GM12878 (cell line): ENCODE measurements around the gene RFTN2. TPM values are rescaled to one million over a fixed set of nuclear protein-coding genes. Genes with fewer than 3 reads are reported as not detected.

Experiments used
- ATAC-seq: fragments of 200-7000 bp; cut with Tn5 transposase; 3 replicates; pipeline ENCODE4 v1.9.1; 2020; ENCODE audit warnings: mild to moderate bottlenecking, moderate library complexity
- BruUV-seq: library from RNA; stranded (reverse); fragments of 400-500 nt; replicated peaks from 2 replicates; lab custom pipeline; 2021; lab: Mats Ljungman, UMichigan
- CTCF ChIA-PET: fragments of 300-600 bp; sonication (Branson Sonifier 250); formaldehyde crosslinking; extraction: SDS; loops from one replicate; lab custom pipeline; 2021; ENCODE audit warnings: inconsistent platforms; lab: Yijun Ruan, JAX
- POLR2A ChIA-PET: fragments of 350-600 bp; formaldehyde crosslinking; extraction: SDS; loops from one replicate; lab custom pipeline; 2021; ENCODE audit warnings: inconsistent platforms; lab: Charles Lee
- RAD21 ChIA-PET: fragments of 300-600 bp; sonication (Branson Sonifier 250); formaldehyde crosslinking; loops from one replicate; lab custom pipeline; 2023; ENCODE audit warnings: antibody characterized with exemption; ENCODE audit not compliant: unreplicated experiment; lab: Charles Lee
- SMC1A ChIA-PET: fragments of 300-600 bp; sonication (Branson Sonifier 250); formaldehyde crosslinking; loops from one replicate; lab custom pipeline; 2023; ENCODE audit not compliant: unreplicated experiment, uncharacterized antibody; lab: Charles Lee
- DNase-seq: peaks from one replicate; pipeline ENCODE4 v3.0.0-alpha.2; 2011; ENCODE audit warnings: low read depth, low spot score
- FAIRE-seq: peaks from 3 replicates; lab custom pipeline; 2011; peaks lifted over from hg19 to GRCh38; lab: Jason Lieb, UNC
- H2AFZ ChIP-seq: 2 replicates; pipeline ENCODE4 v1.6.0; 2011; ENCODE audit warnings: low read depth, low read length, control low read depth; ENCODE audit not compliant: control insufficient read depth
- H3K27ac ChIP-seq: 2 replicates; pipeline ENCODE4 v1.5.1; 2011; ENCODE audit warnings: control low read depth; ENCODE audit not compliant: control insufficient read depth, insufficient read depth
- H3K27me3 ChIP-seq, 2 experiments: replicated peaks in 1 of 2; 2 replicates each; pipeline versions ENCODE4 v1.6.0 to v1.6.1; 2011; ENCODE audit warnings: low read length in 1 of 2; ENCODE audit not compliant: control insufficient read depth in 2 of 2, insufficient read depth in 2 of 2
- H3K36me3 ChIP-seq, 2 experiments: 2 replicates each; pipeline ENCODE4 v1.5.1; 2011; ENCODE audit warnings: low read length in 1 of 2; ENCODE audit not compliant: control insufficient read depth in 2 of 2, insufficient read depth in 2 of 2
- H3K4me1 ChIP-seq: 2 replicates; pipeline ENCODE4 v1.6.1; 2011; ENCODE audit warnings: mild to moderate bottlenecking, low read length, moderate library complexity, mixed read lengths; ENCODE audit not compliant: control insufficient read depth, insufficient read depth
- H3K4me2 ChIP-seq: 2 replicates; pipeline ENCODE4 v1.6.0; 2011; ENCODE audit warnings: control low read depth; ENCODE audit not compliant: control insufficient read depth, insufficient read depth
- H3K4me3 ChIP-seq: fragments of 200-600 bp; sonication (generic); 2 replicates; pipeline ENCODE4 v1.5.1; 2016
- H3K79me2 ChIP-seq: 2 replicates; pipeline ENCODE4 v1.6.0; 2011; ENCODE audit warnings: low read length; ENCODE audit not compliant: control insufficient read depth, insufficient read depth
- H3K9ac ChIP-seq: 2 replicates; pipeline ENCODE4 v1.8.0; 2011; ENCODE audit warnings: low read length, control low read depth, mixed read lengths; ENCODE audit not compliant: control insufficient read depth, insufficient read depth
- H3K9me3 ChIP-seq: replicated peaks from 3 replicates; pipeline ENCODE4 v1.5.1; 2011; ENCODE audit warnings: mild to moderate bottlenecking, low read length; ENCODE audit not compliant: control insufficient read depth, insufficient read depth
- H4K20me1 ChIP-seq: 2 replicates; pipeline ENCODE4 v1.6.0; 2011; ENCODE audit not compliant: control insufficient read depth, insufficient read depth
- CBX5 ChIP-seq: sonication (generic); IDR thresholded peaks from 2 replicates; pipeline ENCODE4 v1.6.1; 2016; ENCODE audit warnings: low read depth, moderate library complexity, mild to moderate bottlenecking, inconsistent platforms
- DPF2 ChIP-seq: fragments of 450-650 bp; IDR thresholded peaks from 2 replicates; pipeline ENCODE4 v1.6.1; 2017; ENCODE audit warnings: mild to moderate bottlenecking
- IKZF1 ChIP-seq: fragments of 450-650 bp; conservative IDR thresholded peaks from 2 replicates; pipeline ENCODE4 v1.6.1; 2017; ENCODE audit warnings: antibody characterized with exemption, mild to moderate bottlenecking
- IKZF2 ChIP-seq, 2 experiments: fragments of 450-650 bp; IDR thresholded peaks; 2 replicates each; pipeline ENCODE4 v1.6.1; 2017; ENCODE audit warnings: mild to moderate bottlenecking in 2 of 2, moderate library complexity in 2 of 2
- IRF4 ChIP-seq: IDR thresholded peaks from 2 replicates; pipeline ENCODE4 v1.6.1; 2011; ENCODE audit warnings: low read depth, low read length
- LARP7 ChIP-seq: fragments of 450-650 bp; IDR thresholded peaks from 2 replicates; pipeline ENCODE4 v1.6.1; 2017; ENCODE audit warnings: mild to moderate bottlenecking
- NBN ChIP-seq: fragments of 450-650 bp; IDR thresholded peaks from 2 replicates; pipeline ENCODE4 v1.6.1; 2016
- NR2F1 ChIP-seq: fragments of 450-650 bp; conservative IDR thresholded peaks from 2 replicates; pipeline ENCODE4 v1.6.1; 2017; ENCODE audit warnings: mild to moderate bottlenecking
- PAX8 ChIP-seq: fragments of 450-650 bp; IDR thresholded peaks from 2 replicates; pipeline ENCODE4 v1.6.1; 2017; ENCODE audit warnings: mild to moderate bottlenecking, moderate library complexity
- PBX3 ChIP-seq: IDR thresholded peaks from 2 replicates; pipeline ENCODE4 v1.6.1; 2011; ENCODE audit warnings: mild to moderate bottlenecking, low read depth, low read length, moderate library complexity; ENCODE audit not compliant: insufficient replicate concordance
- SMC3 ChIP-seq: IDR thresholded peaks from 2 replicates; pipeline ENCODE4 v1.6.1; 2011; ENCODE audit warnings: low read length, improper control_type of control experiment, borderline replicate concordance
- TARDBP ChIP-seq: IDR thresholded peaks from 2 replicates; pipeline ENCODE4 v1.6.1; 2016; ENCODE audit warnings: borderline replicate concordance
- ZBTB33 ChIP-seq: fragments of 450-650 bp; IDR thresholded peaks from 2 replicates; pipeline ENCODE4 v1.6.1; 2017; ENCODE audit warnings: mild to moderate bottlenecking
- ZNF217 ChIP-seq: fragments of 450-650 bp; IDR thresholded peaks from 2 replicates; pipeline ENCODE4 v1.6.1; 2017; ENCODE audit warnings: antibody characterized with exemption, mild to moderate bottlenecking
- WGBS: methylation state at CpG from one replicate; pipeline ENCODE4 v1.1.6; 2016; ENCODE audit warnings: low lambda C conversion rate; ENCODE audit not compliant: insufficient replicate concordance, insufficient coverage; ENCODE audit errors: missing lambda C conversion rate; 5-methylcytosine and 5-hydroxymethylcytosine counted together
- in situ Hi-C: fragments of 300-500 bp; cut with MboI; formaldehyde crosslinking; loops from 9 replicates; pipeline ENCODE4 v1.14.3; 2018; ENCODE audit warnings: mixed read lengths
- intact Hi-C: fragments of 100-400 bp; cut with micrococcal nuclease; formaldehyde crosslinking; loops from one replicate; pipeline ENCODE4 v1.14.2; 2022; ENCODE audit not compliant: unreplicated experiment
- polyA plus RNA-seq, 11 experiments: library from polyadenylated mRNA; depleted of rRNA in 4 of 11; unstranded in 6 of 11; stranded (reverse) in 5 of 11; fragments of >200 nt; fragmentation: Nextera tagmentation in 4 of 11; fragmentation: Illumina TruSeq in 1 of 11; extraction: Ambion mirVana in 4 of 11; extraction: Trizol in 1 of 11; gene quantifications; 1 replicate in 1 of 11; 2 replicates in 10 of 11; pipeline versions ENCODE4 v1.2.1 to v1.2.3, GENCODE V29; 2011 to 2016; ENCODE audit warnings: inconsistent platforms in 2 of 11, missing spikeins in 2 of 11, low read depth in 1 of 11
- total RNA-seq, 4 experiments: library from RNA; depleted of rRNA in 3 of 4; stranded (reverse); fragments of >200 nt in 3 of 4; fragmentation: Illumina TruSeq in 1 of 4; extraction: Trizol in 1 of 4; gene quantifications; 2 replicates each; pipeline versions ENCODE4 v1.2.1 to v1.2.3, GENCODE V29; 2013 to 2021
- TF ChIP-seq, protein P1 (sequence below): fragments of 450-650 bp; IDR thresholded peaks from 2 replicates; pipeline ENCODE4 v1.6.1; 2016; ENCODE audit warnings: mild to moderate bottlenecking
- TF ChIP-seq, protein P2 (sequence below): fragments of 450-650 bp; IDR thresholded peaks from 2 replicates; pipeline ENCODE4 v1.6.1; 2017; ENCODE audit warnings: mild to moderate bottlenecking, moderate library complexity

RFTN2 gene
- total and polyA plus RNA-seq, 10 of the 15 experiments (the other 5 are each of a cell fraction or from before 2014, with no cell fraction given) = 0.09 to 0.23 TPM; not detected in 8

DNA sequence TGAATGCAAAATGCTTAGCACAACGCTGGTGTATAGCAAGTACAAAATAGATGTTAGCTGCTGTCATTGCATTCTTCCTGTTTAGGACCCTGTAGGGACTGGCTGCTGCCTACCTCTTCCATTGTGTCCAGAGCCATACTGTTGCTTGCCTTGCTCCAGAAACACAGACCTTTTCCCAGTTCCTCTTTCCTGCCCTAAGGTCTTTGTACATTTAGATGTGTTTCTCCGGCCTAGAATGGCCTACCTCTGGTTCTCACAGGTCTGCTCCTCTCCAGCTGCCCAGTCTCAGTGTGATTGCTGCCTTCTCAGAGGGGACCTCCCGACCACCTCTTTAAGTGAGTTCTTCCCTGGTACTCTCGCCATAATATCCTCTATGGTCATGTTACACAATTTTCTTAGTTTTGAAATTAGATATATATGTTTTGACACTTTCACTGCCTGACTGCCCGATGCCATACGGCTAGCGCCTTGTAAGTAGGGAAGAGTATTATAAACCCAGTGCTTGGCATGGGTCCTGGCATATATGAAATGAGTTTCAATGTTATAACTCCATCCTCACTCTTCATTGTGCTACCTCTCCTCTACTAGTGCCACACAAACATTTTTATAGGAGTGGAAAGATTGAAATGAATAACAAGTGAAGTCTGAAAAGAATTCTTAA, 48.3 kb downstream of the RFTN2 start:
- SMC1A ChIA-PET = interaction anchor here (1.4 kb wide), 1 partner anchor 22 kb away, joined by 3 read pairs; no protein-coding TSS in a partner anchor
- intact Hi-C loops = loop anchor here (5.0 kb wide), 1 partner anchor 75 kb away; no protein-coding TSS in a partner anchor
- TF ChIP-seq NR2F1 (no peak), LARP7 (no peak), CBX5 (no peak), IRF4 (peak; percentile 67; the same call in 1 of the 2 replicates), SMC3 (no peak), TARDBP (no peak), ZBTB33 (peak; percentile 50; the same call in 1 of the 2 replicates), DPF2 (0 out of 2 replicates have a peak, but pooled peaks have one; percentile 17), NBN (no peak), PBX3 (no peak), IKZF2 (IDR thresholded peaks at IDR 0.05) (peak; percentile 33 to 52; a peak in 2 of 4 replicates), ZNF217 (no peak), IKZF1 (peak; percentile 54), PAX8 (no peak)
- TF ChIP-seq, protein P1, sequence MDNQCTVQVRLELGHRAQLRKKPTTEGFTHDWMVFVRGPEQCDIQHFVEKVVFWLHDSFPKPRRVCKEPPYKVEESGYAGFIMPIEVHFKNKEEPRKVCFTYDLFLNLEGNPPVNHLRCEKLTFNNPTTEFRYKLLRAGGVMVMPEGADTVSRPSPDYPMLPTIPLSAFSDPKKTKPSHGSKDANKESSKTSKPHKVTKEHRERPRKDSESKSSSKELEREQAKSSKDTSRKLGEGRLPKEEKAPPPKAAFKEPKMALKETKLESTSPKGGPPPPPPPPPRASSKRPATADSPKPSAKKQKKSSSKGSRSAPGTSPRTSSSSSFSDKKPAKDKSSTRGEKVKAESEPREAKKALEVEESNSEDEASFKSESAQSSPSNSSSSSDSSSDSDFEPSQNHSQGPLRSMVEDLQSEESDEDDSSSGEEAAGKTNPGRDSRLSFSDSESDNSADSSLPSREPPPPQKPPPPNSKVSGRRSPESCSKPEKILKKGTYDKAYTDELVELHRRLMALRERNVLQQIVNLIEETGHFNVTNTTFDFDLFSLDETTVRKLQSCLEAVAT = peak; percentile 72; the same call in 1 of the 2 replicates
- TF ChIP-seq, protein P2, sequence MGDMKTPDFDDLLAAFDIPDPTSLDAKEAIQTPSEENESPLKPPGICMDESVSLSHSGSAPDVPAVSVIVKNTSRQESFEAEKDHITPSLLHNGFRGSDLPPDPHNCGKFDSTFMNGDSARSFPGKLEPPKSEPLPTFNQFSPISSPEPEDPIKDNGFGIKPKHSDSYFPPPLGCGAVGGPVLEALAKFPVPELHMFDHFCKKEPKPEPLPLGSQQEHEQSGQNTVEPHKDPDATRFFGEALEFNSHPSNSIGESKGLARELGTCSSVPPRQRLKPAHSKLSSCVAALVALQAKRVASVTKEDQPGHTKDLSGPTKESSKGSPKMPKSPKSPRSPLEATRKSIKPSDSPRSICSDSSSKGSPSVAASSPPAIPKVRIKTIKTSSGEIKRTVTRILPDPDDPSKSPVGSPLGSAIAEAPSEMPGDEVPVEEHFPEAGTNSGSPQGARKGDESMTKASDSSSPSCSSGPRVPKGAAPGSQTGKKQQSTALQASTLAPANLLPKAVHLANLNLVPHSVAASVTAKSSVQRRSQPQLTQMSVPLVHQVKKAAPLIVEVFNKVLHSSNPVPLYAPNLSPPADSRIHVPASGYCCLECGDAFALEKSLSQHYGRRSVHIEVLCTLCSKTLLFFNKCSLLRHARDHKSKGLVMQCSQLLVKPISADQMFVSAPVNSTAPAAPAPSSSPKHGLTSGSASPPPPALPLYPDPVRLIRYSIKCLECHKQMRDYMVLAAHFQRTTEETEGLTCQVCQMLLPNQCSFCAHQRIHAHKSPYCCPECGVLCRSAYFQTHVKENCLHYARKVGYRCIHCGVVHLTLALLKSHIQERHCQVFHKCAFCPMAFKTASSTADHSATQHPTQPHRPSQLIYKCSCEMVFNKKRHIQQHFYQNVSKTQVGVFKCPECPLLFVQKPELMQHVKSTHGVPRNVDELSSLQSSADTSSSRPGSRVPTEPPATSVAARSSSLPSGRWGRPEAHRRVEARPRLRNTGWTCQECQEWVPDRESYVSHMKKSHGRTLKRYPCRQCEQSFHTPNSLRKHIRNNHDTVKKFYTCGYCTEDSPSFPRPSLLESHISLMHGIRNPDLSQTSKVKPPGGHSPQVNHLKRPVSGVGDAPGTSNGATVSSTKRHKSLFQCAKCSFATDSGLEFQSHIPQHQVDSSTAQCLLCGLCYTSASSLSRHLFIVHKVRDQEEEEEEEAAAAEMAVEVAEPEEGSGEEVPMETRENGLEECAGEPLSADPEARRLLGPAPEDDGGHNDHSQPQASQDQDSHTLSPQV = peak; percentile 55; the same call in 1 of the 2 replicates

More for the DNA sequence above, 48.3 kb downstream of the RFTN2 start:
- 41% methylated on average over 7 of the region's 7 CpGs for WGBS
- Histone ChIP-seq H4K20me1 (no peaks in the 10 kb centered on the region), H3K4me2 (no peak overlapping the region; the same call in 1 of the 2 replicates), H3K27ac (peak overlapping the region; percentile 27; the same call in 1 of the 2 replicates), H3K4me1 (peaks cover 9% of the 10 kb centered on the region), H3K9me3 (no peaks in the 10 kb centered on the region; the same call in 1 of the 3 replicates), H3K79me2 (no peaks in the 10 kb centered on the region), H3K4me3 (no peak overlapping the region), H2AFZ (peak overlapping the region; percentile 71), H3K27me3 (no peaks in the 10 kb centered on the region), H3K36me3 (no peaks in the 10 kb centered on the region), H3K9ac (no peak overlapping the region)
- no TSS peak for BruUV-seq
- ChIA-PET CTCF (no interaction called here), POLR2A (interaction anchor here (0.6 kb wide), 1 partner anchor 22 kb away, joined by 4 read pairs; no protein-coding TSS in a partner anchor), RAD21 (no interaction called here)
- ATAC-seq = peak; percentile 36
- in situ Hi-C loops = no loop called here
- no peak for FAIRE-seq
- no peak for DNase-seq
